HAP-1 (cell line): Measurements from ENCODE around the gene CMTM5.
A peak's percentile ranks its signal among the peaks of the same experiment; 100 is the strongest.

Experiments used
- DNase-seq, 2 experiments: peaks; one replicate each; pipeline ENCODE4 v3.0.0-alpha.2; 2016 to 2020; ENCODE audit warnings: low spot score in 2 of 2
- H3K27me3 ChIP-seq: fragments of 250-450 bp; sonication (Bioruptor Pico); 2 replicates; pipeline ENCODE4 v1.5.1; 2020; ENCODE audit warnings: low read depth, mild to moderate bottlenecking, moderate library complexity
- H3K36me3 ChIP-seq: fragments of 250-450 bp; sonication (Bioruptor Pico); replicated peaks from 2 replicates; pipeline ENCODE4 v1.5.1; 2020; ENCODE audit warnings: mild to moderate bottlenecking
- H3K4me1 ChIP-seq: fragments of 250-450 bp; sonication (Bioruptor Pico); 2 replicates; pipeline ENCODE4 v1.5.1; 2020; ENCODE audit warnings: mild to moderate bottlenecking
- H3K4me3 ChIP-seq: fragments of 250-450 bp; sonication (Bioruptor Pico); 2 replicates; pipeline ENCODE4 v1.5.1; 2020; ENCODE audit warnings: mild to moderate bottlenecking, moderate library complexity
- H3K9me3 ChIP-seq: fragments of 250-450 bp; sonication (Bioruptor Pico); 2 replicates; pipeline ENCODE4 v1.5.1; 2020; ENCODE audit warnings: mild to moderate bottlenecking, moderate library complexity
- in situ Hi-C: fragments of 300-500 bp; cut with MboI; formaldehyde crosslinking; loops from 3 replicates; pipeline ENCODE4 v1.14.3; 2020; ENCODE audit warnings: low sequenced_read_pairs, inconsistent platforms, mixed read lengths

Gene CMTM5

GRCh38 chr14:23376482-23377197, at the start of gene CMTM5:
Gene CMTM5 (plus strand): TSS chr14:23377046. CDS start chr14:23377252, 206 bp downstream.
- Histone ChIP-seq H3K4me3 (no peak within 1 kb of the TSS), H3K4me1 (no peaks in the 10 kb centered on the region), H3K9me3 (no peaks in the 10 kb centered on the region), H3K36me3 (no peaks in the 10 kb centered on the region), H3K27me3 (peaks cover 8% of the 10 kb centered on the region; the same call in 1 of the 2 replicates)
- in situ Hi-C loops: no loop called here
- DNase-seq: peak in 1 of 2 experiments; percentile 13

- in situ Hi-C loops: loop anchor here (10.0 kb wide), 1 partner anchor 227 kb away; the partner anchor contains the start of genes THTPA and ZFHX2
- H3K9me3 ChIP-seq: no peaks in the 10 kb centered on the region
- peaks cover 2% of the 10 kb centered on the region; the same call in 1 of the 2 replicates for H3K4me1 ChIP-seq
- peaks cover 19% of the 10 kb centered on the region for H3K36me3 ChIP-seq
- H3K27me3 ChIP-seq: no peaks in the 10 kb centered on the region
- peak; percentile 60 to 77 for DNase-seq
- no peak overlapping the region for H3K4me3 ChIP-seq
These were observed 48.7 kb upstream of the CMTM5 start for GRCh38 chr14:23327947-23328744.

- Histone ChIP-seq H3K4me1 (no peaks in the 10 kb centered on the region), H3K27me3 (peaks cover 5% of the 10 kb centered on the region; the same call in 1 of the 2 replicates), H3K9me3 (peaks cover 8% of the 10 kb centered on the region), H3K36me3 (no peaks in the 10 kb centered on the region), H3K4me3 (no peak overlapping the region)
- no peak for DNase-seq
- in situ Hi-C loops: no loop called here
These were observed 41.2 kb upstream of the CMTM5 start for GRCh38 chr14:23335623-23336022.

- peaks cover 3% of the 10 kb centered on the region; the same call in 1 of the 2 replicates for H3K27me3 ChIP-seq
- H3K9me3 ChIP-seq: peaks cover 8% of the 10 kb centered on the region
- no peaks in the 10 kb centered on the region for H3K4me1 ChIP-seq
- H3K36me3 ChIP-seq: no peaks in the 10 kb centered on the region
- DNase-seq: no peak
- no peak overlapping the region for H3K4me3 ChIP-seq
- in situ Hi-C loops: no loop called here
These were observed 37.2 kb upstream of the CMTM5 start for GRCh38 chr14:23339506-23340268.

- no peaks in the 10 kb centered on the region for H3K27me3 ChIP-seq
- no peak for DNase-seq
- H3K9me3 ChIP-seq: peaks cover 5% of the 10 kb centered on the region
- H3K4me3 ChIP-seq: no peak overlapping the region
- in situ Hi-C loops: no loop called here
- no peaks in the 10 kb centered on the region for H3K36me3 ChIP-seq
- H3K4me1 ChIP-seq: no peaks in the 10 kb centered on the region
These were observed 32.4 kb upstream of the CMTM5 start for GRCh38 chr14:23344481-23344880.

GRCh38 chr14:23345987-23346692, 30.7 kb upstream of the CMTM5 start:
- no peak for DNase-seq
- H3K4me1 ChIP-seq: no peaks in the 10 kb centered on the region
- no peak overlapping the region for H3K4me3 ChIP-seq
- in situ Hi-C loops: no loop called here
- no peaks in the 10 kb centered on the region for H3K27me3 ChIP-seq
- H3K9me3 ChIP-seq: no peaks in the 10 kb centered on the region
- no peaks in the 10 kb centered on the region for H3K36me3 ChIP-seq

- H3K36me3 ChIP-seq: no peaks in the 10 kb centered on the region
- H3K4me1 ChIP-seq: no peaks in the 10 kb centered on the region
- H3K27me3 ChIP-seq: no peaks in the 10 kb centered on the region
- in situ Hi-C loops: no loop called here
- no peak for DNase-seq
- H3K9me3 ChIP-seq: no peaks in the 10 kb centered on the region
- no peak overlapping the region for H3K4me3 ChIP-seq
These were observed 30.0 kb upstream of the CMTM5 start for GRCh38 chr14:23346693-23347405.

GRCh38 chr14:23347406-23348296, 29.2 kb upstream of the CMTM5 start:
- in situ Hi-C loops: no loop called here
- no peak for DNase-seq

GRCh38 chr14:23348297-23348655, 28.6 kb upstream of the CMTM5 start:
- H3K27me3 ChIP-seq: peaks cover 12% of the 10 kb centered on the region
- in situ Hi-C loops: no loop called here
- no peaks in the 10 kb centered on the region for H3K4me1 ChIP-seq
- DNase-seq: no peak
- no peaks in the 10 kb centered on the region for H3K9me3 ChIP-seq
- no peaks in the 10 kb centered on the region for H3K36me3 ChIP-seq
- no peak overlapping the region for H3K4me3 ChIP-seq

More at GRCh38 chr14:23347406-23348296, 29.2 kb upstream of the CMTM5 start:
- H3K27me3 ChIP-seq: peaks cover 6% of the 10 kb centered on the region
- no peaks in the 10 kb centered on the region for H3K4me1 ChIP-seq
- H3K36me3 ChIP-seq: no peaks in the 10 kb centered on the region
- H3K4me3 ChIP-seq: no peak overlapping the region
- no peaks in the 10 kb centered on the region for H3K9me3 ChIP-seq

- Histone ChIP-seq H3K4me1 (no peaks in the 10 kb centered on the region), H3K9me3 (no peaks in the 10 kb centered on the region), H3K4me3 (no peak overlapping the region), H3K36me3 (no peaks in the 10 kb centered on the region), H3K27me3 (peaks cover 21% of the 10 kb centered on the region)
- in situ Hi-C loops: no loop called here
- DNase-seq: no peak
These were observed 27.5 kb upstream of the CMTM5 start for GRCh38 chr14:23349156-23349845.

- Histone ChIP-seq H3K4me1 (no peaks in the 10 kb centered on the region), H3K9me3 (no peaks in the 10 kb centered on the region), H3K4me3 (peak overlapping the region; percentile 44), H3K36me3 (no peaks in the 10 kb centered on the region), H3K27me3 (peaks cover 44% of the 10 kb centered on the region)
- DNase-seq: no peak
- in situ Hi-C loops: no loop called here
These were observed 25.0 kb upstream of the CMTM5 start for GRCh38 chr14:23351681-23352505.
